ENCODE data around the gene EIF4G2.
"Not testable (repeated sequence)": the region's sequence is repeated elsewhere in the genome, so short reads cannot be mapped to it uniquely, and the experiment has no call there.

Gene EIF4G2

GRCh38 chr11:10808553-10809372 lies at the start of gene EIF4G2:
Gene EIF4G2 (minus strand): TSS chr11:10808926.
- DNase-seq: peak; percentile 92

GRCh38 chr11:10857709-10858438 lies 49.1 kb upstream of the EIF4G2 start, which contains the start of gene ZBED5:
Gene ZBED5 (minus strand): TSS chr11:10858053. CDS start chr11:10854945, 3,108 bp downstream.
- DNase-seq: peak; percentile 90

- no peak for DNase-seq
These were observed 48.7 kb upstream of the EIF4G2 start for GRCh38 chr11:10857459-10857708.

DNA sequence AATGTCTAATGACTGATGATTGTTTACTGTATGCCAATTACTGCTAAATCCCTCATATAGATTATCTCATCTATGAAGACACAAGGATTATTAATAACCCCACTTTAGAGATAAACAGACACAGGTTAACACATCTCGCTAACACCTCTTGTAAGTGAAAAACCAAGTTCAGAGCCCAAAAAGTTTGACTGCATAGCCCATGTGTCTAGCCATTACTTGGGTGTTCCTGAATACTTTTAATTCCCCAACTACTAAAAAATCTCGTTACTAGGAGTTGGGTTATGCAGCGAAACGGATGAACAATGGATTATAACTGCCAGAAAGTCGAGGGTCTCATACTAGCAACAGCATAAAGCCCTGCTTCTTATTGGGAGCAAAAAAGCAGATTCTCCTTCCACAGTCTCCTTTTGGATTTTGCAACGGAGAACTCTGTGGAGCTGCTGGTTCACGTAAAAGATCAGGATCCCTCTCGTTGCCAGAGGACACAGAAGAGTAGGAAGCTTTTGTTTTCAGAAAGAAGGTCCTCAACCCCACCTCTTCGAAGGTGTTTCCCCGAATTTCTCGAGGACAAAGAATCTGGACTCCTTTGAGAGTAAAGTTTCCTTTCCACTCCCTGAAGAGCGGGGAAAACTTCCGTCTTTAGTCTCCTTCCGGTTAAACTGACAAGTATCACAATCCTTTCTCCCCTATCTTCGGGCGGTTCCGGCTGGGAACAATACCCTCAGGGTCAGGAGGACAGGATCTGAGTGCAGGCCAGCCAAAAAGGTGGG lies 48.1 kb upstream of the EIF4G2 start:
- no peak for DNase-seq

GRCh38 chr11:10855295-10855694 lies 46.6 kb upstream of the EIF4G2 start:
- DNase-seq: no peak

DNA sequence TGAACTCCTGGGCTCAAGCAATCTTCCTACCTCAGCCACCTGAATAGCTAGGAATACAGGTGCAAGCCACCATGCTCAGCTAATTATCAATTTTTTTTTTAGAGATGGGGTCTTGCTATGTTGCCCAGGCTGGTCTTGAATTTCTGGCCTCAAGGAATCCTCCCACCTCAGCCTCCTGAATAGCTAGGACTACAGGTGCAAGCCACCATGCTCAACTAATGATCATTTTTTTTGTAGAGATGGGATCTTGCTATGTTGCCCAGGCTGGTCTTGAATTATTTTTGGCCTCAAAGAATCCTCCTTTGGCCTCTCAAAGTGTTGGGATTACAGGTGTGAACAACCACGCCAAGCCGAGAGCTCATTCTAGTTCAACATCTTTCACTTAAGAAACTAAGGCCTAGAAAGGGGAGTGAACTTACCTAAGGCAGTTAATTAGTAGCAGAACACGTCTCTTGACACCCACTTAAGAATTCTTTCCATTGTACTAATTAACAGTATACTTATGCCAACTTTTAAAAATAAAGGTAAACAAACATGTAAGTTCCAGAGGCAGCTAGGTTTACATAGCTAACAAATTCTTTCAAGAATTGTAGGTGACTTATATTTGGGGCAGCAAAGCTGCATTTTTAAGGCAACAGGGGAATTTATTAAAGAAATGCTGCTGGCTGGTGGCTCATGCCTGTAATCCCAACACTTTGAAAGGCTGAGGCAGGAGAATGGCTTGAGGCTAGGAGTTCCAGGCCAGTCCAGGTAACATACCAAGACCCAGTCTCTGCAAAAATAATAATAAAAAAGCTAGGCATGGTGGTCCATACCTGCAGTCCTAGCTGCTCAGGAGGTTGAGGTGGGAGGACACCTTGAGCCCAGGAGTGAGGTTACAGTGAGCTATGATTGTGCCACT lies 39.5 kb upstream of the EIF4G2 start:
- no peak for DNase-seq

GRCh38 chr11:10846660-10847059 lies 37.9 kb upstream of the EIF4G2 start:
- DNase-seq: no peak

DNA sequence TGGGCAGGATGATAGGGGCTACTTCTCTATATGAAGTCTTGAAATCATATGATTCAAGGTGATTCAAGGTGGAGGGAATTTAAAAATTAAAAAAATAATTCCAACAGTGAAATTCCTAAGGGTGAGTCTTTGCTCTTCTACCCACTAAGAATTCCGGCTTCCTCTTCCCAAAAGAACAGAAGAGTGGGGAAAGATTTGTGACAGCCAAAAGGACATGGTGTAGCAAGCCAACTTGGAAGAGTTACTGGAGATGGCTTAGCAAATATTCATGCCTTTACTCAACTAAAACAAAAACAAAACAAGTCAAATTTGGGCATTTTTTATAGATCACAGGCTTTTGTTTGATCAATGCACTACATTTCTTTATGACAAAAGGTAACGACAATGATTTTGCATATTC lies 36.9 kb upstream of the EIF4G2 start:
- DNase-seq: no peak

- no peak for DNase-seq
These were observed 36.1 kb upstream of the EIF4G2 start for GRCh38 chr11:10844796-10845195.

GRCh38 chr11:10844356-10844755 lies 35.6 kb upstream of the EIF4G2 start:
- DNase-seq: no peak

GRCh38 chr11:10838881-10839280 lies 30.2 kb upstream of the EIF4G2 start:
- DNase-seq: no peak

GRCh38 chr11:10838083-10838482 lies 29.4 kb upstream of the EIF4G2 start:
- DNase-seq: no peak

- not testable (repeated sequence) for DNase-seq
These were observed 28.2 kb upstream of the EIF4G2 start for GRCh38 chr11:10836884-10837283.

DNA sequence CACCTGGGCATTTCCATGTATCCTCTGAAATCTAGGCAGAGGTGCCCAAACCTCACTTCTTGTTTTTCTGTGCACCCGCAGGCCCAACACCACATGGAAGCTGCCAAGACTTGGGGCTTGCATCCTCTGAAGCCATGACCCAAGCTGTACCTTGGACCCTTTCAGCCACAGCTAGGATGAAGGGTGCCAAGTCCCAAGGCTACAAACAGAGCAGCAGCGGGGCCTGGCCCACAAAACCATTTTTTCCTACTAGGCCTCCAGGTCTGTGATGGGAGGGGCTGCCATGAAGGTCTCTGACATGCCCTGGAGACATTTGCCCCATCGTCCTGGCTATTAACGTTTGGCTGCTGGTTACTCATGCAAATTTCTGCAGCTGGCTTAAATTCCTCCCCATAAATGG lies 20.4 kb upstream of the EIF4G2 start:
- DNase-seq: no peak

- no peak for DNase-seq
These were observed 19.7 kb upstream of the EIF4G2 start for GRCh38 chr11:10828402-10828801.

- DNase-seq: no peak
These were observed 16.2 kb upstream of the EIF4G2 start for GRCh38 chr11:10824888-10825287.

DNA sequence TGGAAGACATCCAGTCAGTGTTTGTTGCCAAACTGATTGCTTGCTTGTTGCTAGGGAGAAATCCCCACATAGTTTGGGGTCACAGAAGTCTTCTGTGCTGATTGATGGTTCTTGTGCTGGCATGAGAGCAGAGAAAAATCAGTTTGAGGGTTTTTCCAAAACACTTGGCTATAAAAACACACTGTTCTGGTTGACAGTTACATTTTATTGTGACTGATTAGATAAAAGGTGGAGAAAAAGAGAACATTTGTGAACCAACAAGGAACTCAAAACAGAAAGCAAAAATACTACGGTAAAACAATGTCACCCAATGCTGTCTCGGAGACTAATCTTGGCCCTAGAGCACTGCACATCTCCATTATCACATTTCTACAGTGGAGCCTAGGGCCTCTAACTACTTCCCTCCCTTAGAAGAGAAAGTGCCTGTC lies 14.4 kb upstream of the EIF4G2 start:
- no peak for DNase-seq

DNA sequence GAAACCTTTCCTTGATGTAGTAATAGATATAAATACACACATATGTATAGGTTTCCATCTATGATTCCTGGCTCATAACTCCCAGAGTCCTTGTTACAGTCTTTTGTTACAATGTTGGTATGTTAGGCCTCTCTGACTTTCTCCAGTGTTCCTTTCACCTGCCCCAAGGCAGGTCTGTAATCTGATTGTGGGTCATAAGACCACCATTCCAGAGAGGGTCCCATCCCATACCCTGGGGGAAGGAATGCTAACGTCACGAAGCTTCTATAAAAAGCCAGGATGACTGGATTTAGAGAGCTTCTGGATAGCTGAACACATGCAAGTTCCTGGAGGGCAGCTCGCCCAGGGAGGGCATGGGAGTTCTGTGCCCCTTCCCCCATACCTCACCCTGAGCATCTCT lies 13.8 kb upstream of the EIF4G2 start:
- DNase-seq: not testable (repeated sequence)

GRCh38 chr11:10818594-10818993 lies 9.9 kb upstream of the EIF4G2 start:
- DNase-seq: no peak

DNA sequence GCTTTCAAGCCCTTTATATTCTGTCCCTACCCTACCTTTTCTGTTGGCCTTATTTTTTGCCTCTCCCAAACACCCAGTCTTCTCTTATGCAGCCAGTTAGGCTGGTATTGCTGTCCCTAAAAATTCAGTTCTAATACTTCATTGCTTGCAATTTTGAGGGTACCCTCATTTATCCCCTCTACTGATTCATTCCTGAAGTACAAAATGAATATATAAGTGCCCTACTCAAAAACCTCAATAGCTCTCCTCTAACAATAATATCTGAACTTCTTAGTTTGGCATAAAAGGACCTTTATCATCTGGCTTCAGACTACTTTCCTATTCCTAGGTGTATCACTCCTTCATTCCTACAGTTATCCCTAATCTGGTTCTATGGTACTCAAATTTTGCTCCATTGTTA lies 5.2 kb upstream of the EIF4G2 start:
- DNase-seq: no peak

DNA sequence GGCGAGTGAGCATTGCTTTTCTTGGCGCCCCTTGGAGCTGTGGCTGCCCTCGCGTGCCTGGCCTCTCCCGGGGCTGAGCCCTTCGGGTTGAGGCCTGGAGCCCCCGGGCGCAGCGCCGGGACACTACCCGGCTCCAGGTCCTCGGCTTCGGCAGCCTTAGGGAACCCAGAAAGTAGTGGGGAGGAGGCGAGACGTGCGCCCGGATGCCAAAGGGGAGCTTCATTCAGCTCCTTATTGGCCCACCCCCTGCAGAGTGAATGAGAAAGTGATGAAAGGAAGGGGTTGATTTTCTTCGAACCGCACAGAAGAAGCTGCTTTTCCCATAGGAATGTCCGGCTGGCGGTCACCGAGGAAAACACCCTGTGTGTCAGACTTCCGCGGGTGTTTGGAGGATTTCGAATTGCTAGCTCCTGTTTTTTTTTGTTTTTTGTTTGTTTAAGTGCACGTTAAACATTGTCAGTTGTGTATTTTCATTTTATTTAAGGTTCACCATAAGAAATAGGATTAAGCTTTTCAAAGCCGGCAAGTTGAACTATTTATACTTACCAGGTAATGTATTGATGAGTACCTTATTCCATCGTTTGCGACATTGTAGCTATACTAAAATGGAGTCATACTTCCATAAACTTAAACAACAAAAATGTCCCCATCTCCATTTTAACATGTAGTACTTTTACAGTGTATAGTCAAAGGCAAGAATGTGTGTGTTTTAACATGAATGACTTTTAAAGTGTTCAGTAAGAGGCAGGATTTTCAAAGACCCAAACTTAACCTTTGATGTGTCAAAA lies 841 bp upstream of the EIF4G2 start:
- peak; percentile 18 for DNase-seq

- DNase-seq: no peak
These were observed 532 bp downstream of the EIF4G2 start for GRCh38 chr11:10808235-10808552.
